ENCODE results near the gene EPB41.
"Not testable (repeated sequence)": the region's sequence is repeated elsewhere in the genome, so short reads cannot be mapped to it uniquely, and the experiment has no call there.

Gene EPB41

DNA sequence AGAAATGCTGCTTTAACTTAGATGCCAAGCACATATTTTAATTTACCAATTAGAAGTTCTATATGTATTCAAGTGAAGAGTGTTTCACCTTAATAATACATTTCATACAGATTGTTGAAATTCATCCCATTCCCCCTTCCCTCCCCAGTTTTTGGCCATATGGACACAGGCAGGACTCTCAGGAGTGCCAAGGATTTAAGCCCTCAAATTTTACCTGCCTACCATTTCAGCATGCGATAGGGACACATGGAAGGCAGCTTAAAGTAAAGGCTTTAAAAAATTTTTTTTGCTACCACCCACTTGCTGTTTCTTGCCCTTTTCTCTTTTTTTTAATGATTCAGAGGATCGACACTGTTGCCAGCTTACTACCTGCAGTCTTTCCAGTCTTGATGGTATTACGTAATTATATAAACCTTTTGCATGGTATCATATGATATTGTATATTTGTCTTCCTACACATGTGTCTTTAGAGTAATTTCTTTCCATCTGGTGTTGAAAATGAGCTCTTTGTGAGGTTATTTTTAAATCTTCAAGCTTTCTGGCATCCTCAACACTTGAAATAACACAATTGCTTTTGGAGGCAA lies 7.0 kb downstream of the EPB41 start:
- no peak overlapping the region for H3K4me3 ChIP-seq
- H3K27ac ChIP-seq: no peak overlapping the region

DNA sequence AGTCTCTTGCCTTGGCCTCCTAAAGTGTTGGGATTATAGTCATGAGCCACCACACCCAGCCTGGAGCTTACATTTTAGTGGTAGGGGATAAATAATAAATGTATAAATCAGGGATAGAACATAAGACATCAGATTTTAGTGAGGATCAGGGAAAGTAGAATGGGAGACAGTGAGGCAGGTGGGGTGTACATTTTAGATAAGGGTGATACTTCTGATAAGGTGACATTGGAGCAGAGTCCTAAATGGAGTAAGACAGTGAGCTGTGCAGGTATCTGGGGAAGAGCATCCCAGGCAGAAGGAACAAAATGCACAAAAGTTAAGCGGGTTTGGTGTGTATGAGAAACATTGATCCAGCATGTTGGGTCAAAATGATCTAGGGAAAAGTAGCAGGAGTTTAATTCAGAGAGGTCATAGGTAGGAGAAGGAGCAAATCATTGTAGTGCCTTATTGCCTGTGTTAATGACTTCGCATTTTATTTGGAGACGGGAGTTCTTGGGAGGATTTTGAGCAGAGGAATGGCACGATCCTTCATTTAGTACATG lies 11.1 kb downstream of the EPB41 start:
- Histone ChIP-seq H3K4me3 (no peak overlapping the region), H3K27ac (peak overlapping the region in 6 of 21 experiments; percentile 7 to 85 (median 21))

DNA sequence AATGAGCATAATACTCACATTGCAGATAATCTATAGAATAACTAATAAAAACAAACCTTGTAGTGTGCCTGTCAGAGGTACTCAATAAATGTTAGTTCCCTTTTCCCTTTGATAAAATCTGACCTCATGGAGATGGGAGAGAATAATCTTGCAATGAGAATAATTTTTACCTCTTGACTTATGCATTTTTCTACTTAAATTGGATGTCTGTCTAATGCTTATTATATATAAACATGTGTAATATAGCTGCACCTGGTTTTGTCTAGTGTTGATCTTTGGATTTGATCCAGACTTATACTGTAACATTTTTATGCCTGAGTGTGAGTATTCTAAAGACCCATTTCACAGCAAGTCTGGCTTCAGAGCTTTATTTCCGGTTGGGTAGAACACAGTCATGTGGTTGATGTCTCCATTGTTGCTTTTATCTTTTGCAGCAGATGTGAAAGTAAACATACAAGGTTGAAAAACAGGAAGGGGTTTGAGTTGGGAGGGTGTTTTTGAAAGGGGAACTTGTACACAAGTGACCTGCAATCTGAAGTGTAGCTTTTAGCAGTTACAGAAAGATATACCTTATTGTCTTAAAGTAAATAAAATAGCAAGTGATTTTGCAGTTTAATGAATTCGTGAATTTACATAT lies 12.4 kb downstream of the EPB41 start:
- H3K4me3 ChIP-seq: no peak overlapping the region

DNA sequence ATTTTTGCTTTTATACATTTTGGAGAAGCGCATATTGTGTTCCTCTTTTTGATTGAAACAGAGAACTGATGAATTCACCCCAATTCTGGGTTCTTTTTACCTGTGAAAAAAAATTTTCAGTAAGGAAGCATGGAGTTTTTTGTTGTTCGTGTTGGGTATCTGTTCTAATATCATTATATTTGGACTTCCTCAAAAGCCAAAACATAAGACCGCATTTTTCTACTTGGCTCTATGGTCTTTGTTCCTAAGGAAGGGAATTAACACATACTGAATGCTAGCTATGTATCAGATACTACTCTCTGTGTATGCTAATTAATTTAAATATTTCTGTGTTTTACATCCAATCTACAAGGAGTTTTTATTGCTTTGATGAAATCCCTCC lies 12.9 kb downstream of the EPB41 start:
- Histone ChIP-seq H3K27ac (peak overlapping the region in 15 of 21 experiments; percentile 28 to 88 (median 63)), H3K4me3 (no peak overlapping the region)

More for the DNA sequence above, 12.4 kb downstream of the EPB41 start:
- peak overlapping the region in 13 of 21 experiments; percentile 38 to 88 (median 69) for H3K27ac ChIP-seq

DNA sequence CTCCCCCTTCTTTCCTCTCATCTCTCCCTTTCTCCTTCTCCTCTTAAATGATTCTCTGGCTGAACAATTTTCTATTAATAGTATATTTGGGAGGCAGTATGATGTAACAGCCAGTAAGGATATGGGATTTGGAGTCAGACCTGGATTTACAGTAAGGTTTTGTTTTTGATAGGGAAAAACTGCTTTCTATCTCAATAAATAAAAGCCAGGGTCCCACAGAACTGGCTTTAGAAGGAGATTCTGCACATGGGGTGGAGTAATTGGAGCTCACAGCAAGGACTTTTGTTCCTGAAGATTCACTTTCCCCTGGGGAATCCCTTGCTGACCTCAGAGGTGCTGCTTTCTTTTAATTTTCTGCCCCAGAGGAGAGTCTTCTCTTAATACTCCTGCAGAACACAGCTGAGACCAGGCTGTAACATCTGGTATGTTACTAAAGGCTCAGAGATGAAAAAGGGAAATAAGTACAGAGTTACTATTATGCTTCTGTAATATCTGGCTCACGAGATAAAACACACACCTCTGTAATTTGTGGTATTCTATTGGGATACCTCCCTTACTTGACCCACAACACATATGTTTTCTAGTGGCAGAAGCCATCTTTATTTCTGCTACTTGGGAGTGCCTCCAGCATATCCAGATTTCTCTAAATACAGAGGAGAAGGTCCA lies 13.4 kb downstream of the EPB41 start:
- H3K4me3 ChIP-seq: no peak overlapping the region
- peak overlapping the region in 16 of 21 experiments; percentile 28 to 88 (median 62) for H3K27ac ChIP-seq

DNA sequence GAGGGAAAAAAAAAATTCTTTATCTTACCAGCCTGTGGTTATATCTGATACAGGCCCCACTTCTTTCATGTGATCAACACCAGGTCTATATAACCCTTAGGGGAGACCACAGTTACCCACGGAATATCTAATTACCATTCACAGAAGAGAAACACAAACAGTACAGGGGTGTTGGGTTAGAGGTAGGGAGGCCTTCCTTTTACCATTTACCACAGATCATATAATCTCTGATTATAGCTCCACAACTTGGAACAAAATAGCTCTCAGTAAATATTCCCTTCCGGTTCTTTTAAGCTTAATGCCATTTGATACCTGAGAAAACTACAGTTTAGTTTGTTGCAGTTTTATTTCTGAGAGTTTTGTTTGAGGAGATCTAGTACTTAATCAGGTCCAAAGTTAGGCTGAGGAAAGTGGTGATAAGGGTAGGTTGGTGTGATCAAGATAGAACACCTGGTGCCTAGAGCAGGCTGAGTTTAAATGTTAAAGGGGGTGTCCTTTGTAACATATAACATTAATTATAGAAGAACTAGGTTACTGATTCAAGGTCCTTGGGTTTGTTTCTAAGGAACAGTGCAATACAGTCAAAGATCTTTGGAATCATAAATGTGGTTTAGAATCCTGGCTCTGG lies 14.1 kb downstream of the EPB41 start:
- Histone ChIP-seq H3K4me3 (no peak overlapping the region), H3K27ac (peak overlapping the region in 13 of 21 experiments; percentile 40 to 88 (median 69))

DNA sequence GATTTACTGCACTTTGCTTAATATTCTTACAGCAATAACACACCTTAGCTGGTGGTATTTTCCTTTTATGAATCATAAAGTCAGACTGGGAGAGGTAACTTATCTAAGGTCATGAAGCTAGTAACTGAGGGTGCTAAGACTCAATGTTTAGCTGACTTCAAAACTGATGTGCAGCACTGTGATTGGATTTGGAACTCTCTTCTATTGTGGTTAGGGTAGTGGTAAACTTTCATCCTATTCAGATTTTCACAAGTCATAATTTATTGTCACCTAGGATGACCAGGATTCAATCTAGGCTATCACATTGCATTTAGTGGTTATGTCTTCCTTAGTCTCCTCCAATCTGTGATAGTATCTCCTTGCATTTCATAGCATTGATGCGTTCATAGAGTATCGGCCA lies 18.9 kb downstream of the EPB41 start:
- H3K4me3 ChIP-seq: no peak overlapping the region
- no peak overlapping the region for H3K27ac ChIP-seq

DNA sequence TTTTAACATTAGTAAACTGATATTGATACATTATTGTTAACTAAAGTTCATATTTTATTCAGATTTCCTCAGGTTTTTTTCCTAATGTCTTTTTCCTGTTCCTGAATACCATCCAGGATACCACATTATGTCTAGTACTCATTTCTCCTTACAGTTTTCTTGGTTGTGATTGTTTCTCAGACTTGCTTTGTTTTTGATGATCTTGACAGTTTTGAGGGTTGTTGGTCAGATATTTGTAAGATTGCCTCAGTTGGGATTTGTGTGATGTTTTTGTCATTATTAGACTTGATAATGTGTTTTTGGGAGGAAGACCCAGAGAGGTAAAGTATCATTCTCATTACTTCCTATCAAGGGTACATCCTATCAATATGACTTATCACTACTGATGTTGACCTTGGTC lies 19.5 kb downstream of the EPB41 start:
- Histone ChIP-seq H3K27ac (no peak overlapping the region), H3K4me3 (no peak overlapping the region)

DNA sequence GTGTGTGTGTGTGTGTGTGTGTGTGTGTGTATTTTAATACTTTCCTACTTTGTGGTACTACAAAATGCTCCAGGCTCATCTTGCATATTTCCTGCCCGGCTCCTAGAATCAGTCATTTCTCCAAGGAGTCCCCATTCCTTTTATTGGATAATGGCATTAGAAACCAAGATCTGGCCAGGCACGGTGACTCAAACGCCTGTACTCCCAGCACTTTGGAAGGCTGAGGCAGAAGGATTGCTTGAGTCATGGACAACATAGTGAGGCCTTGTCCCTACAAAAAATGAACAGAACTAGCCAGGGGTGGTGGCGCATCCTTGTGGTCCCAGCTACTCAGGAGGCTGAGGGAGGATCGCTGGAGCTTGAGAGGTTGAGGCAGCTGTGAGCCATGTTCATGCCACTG lies 20.3 kb downstream of the EPB41 start:
- Histone ChIP-seq H3K4me3 (no peak overlapping the region), H3K27ac (no peak overlapping the region)

DNA sequence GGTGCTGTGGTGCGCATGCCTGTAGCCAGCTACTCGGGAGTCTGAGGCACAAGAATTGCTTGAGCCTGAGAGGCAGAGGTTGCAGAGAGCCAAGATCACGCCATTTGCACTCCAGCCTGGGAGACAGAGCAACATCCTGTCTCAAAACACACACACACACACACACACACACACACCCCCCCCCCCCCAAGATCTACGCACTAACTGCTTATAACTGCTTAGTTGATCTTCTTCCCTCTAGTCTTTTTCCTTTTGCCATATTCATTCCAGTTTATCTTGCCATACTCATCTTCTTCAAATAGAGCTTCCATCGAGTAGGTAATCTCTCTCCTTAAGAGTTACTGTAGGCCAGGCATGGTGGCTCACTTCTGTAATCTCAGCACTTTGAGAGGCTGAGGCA lies 20.9 kb downstream of the EPB41 start:
- H3K4me3 ChIP-seq: no peak overlapping the region
- H3K27ac ChIP-seq: no peak overlapping the region

DNA sequence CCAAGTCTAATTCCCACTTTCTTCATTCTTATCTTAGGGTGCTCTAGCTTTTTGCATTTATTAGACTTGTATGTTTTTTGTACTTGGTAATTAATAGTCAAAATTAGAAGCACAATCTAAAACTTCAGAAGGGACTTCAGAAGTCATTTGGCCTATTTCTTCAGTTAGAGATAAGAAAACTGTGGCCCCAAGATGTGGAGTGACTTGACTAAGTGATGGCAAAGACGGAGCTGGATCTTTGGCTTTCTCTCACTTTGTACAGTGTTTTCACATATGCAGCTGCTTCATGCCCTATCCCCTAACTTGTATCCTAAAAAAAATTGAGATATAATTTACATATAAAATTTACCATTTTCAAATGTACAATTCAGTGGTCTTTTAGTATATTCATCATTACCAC lies 21.7 kb downstream of the EPB41 start:
- Histone ChIP-seq H3K27ac (no peak overlapping the region), H3K4me3 (no peak overlapping the region)

DNA sequence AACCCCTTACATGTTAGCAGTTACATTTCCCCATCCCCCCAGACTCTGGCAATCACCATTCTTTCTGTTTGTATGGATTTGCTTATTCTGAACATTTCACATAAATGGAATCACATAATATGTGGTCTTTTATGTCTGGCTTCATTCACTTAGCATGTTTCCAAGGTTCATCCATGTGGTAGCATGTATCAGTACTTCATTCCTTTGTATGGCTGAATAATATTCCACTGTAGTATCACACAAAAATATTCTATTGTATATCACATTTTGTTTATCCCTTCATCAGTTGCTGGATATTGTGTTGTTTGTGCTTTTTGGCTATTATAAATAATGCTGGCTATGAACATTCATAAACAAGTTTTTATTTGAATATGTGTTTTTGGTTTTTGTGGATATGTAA lies 22.2 kb downstream of the EPB41 start:
- H3K4me3 ChIP-seq: no peak overlapping the region
- no peak overlapping the region for H3K27ac ChIP-seq

DNA sequence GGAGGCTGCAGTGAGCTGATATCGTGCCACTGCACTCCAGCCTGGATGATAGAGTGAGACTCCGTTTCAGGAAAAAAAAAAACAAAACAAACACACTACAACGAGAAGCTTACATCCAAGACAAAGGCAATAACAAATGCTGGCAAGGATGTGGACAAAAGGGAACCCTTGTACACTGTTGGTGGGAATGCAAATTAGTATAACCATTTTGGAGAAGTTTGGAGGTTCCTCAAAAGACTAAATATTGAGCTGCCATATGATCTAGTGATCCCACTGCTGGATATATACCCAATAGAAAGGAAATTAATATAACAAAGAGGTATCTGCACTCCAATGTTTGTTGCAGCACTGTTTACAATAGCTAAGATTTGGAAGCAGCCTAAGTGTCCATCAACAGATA lies 29.2 kb downstream of the EPB41 start:
- not testable (repeated sequence) for H3K27ac ChIP-seq, H3K4me3 ChIP-seq

DNA sequence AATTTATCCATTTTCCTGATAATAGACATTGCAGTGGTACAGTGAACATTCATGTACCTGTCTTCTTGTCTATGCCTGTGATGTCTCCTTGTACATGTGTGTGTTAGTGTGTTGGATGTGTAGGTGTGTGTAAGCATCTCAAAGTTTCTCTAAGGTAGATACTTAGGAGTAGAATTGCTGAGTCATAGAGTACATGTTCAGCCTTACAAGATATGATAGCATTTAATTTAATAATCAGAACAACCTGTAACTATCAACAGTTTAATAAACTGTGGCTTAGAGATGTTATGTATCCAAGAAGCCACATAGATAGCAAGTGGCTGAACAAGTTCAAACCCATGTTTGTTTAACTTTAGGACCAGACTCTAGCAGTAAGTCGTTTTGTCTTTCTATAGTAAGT lies 35.6 kb downstream of the EPB41 start:
- no peak overlapping the region for H3K27ac ChIP-seq
- no peak overlapping the region for H3K4me3 ChIP-seq

DNA sequence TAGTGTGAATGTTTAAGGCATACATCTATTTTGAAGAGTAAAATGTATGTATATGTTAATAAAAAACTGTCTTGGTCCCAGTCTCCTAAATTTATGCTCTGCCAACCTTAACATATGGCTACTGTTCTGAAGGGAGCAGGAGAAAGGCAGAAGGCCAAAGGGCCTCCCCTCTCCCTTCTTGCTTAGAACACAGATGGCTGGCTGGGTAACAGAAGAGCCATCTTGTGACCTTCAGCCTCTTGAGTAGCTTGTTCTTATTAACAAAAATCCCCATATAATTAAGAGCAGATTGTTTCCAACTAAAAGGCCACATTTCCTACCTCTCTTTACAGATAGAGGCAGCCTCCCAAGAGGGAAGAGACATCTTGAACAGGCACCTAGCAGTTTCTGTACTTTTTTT lies 36.1 kb downstream of the EPB41 start:
- no peak overlapping the region for H3K4me3 ChIP-seq
- H3K27ac ChIP-seq: no peak overlapping the region

DNA sequence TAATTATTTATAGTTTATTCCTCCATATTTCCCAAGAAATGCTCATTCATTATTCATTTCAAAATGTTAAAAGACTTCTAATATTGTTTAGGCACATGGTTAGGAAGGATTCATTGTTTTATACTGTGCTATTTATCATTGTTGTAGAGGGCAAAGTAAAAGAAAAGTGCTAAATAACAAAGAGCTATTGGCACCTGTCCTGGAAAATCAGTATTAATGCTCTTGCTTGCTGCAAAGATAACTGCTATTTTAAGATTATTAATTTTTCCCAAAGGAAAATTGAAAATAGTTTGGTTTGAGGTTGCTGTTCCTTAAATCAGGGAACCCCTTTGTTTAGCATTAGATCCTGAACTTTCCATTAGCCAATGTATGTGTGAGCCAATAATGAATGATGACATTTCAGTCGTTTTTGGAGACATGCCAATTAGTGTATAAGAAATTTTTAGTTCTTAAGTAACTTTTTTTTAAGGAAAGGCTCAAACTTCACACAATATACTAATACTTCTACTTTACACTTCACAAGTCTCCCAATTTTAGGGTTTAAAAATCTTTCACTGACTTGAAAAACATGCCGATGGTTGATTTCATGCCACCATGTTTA lies 39.9 kb downstream of the EPB41 start:
- no peak overlapping the region for H3K27ac ChIP-seq
- H3K4me3 ChIP-seq: no peak overlapping the region

DNA sequence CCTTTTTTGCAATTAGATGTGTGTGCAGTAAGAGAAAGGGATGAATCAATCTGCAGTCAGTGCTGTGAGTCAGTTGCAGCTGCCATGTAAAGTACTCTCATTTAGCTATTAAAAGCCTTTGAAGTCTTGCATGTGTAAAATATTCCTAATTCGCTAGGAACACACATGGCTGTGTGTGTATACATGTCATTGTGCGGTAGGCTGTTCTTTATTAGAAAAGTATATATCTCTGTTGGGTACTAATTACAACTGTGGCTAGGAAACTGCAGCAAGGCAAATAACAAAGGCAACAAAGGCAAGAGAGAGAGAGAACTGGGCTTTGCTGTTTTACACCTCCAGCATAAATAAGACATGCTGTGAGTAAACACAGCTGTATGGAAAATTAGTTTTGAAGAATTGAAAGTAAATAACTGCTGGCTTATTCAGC lies 41.7 kb downstream of the EPB41 start:
- H3K4me3 ChIP-seq: no peak overlapping the region
- no peak overlapping the region for H3K27ac ChIP-seq

DNA sequence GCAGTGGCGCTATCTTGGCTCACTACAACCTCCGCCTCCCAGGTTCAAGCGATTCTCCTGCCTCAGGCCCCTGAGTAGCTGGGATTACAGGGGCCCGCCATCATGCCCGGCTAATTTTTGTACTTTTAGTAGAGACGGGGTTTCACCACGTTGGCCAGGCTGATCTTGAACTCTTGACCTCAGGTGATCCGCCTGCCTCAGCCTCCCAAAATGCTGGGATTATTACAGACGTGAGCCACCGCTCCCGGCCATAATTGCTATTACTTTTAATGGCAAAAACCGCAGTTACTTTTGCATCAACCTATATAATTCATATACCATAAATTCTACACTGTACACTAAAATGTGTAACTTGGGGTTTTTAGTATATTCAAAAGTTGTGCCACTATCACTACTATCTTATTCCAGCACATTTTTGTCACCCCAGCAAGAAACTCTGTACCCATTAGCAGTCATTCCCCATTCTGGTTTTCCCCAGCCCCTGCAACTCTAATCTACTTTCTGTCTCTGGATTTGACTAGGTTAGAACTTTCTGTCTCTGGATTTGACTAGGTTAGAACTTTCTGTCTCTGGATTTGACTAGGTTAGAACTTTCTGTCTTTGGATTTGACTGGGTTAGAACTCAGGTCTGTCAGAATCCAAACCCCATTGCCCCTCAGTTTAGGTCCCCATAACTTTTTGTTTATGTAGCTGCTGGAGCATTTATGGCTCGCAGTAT lies 47.9 kb downstream of the EPB41 start:
- not testable (repeated sequence) for H3K27ac ChIP-seq, H3K4me3 ChIP-seq

DNA sequence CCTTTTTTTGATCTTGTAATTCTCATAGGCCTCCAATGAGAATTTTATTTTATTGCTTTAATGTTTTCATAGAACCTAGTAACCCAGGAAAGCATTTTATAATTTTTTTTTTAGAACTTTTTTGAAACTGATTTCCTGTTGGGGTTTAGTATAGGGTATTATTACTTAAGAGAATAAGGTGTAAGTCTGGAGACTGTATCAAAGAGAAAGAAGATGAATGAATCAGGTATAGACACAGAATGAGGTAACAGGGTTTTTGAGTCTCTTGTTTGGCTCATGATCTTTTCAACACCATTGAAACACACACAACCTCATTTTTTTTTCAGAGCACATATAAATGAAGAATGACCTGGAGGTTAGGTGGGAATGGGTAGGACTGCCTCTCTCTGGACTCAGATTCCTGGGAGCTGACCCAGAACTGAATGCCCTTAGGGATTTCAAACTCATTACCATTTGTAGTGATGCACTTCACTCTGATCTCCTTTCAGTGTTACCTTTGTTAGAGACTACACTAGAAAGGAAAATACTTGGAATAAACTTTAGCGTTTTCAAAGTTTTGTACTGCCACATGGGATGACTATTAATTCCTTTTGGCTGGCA lies 51.0 kb downstream of the EPB41 start:
- Histone ChIP-seq H3K27ac (no peak overlapping the region), H3K4me3 (no peak overlapping the region)
